Esophagus muscularis mucosa (tissue), 3 donors: ENCODE data around the gene RHBDL1.

Experiments
- CTCF ChIP-seq, 3 experiments: fragments of 200-600 bp in 2 of 3; fragments of 450-650 bp in 1 of 3; sonication (generic) in 2 of 3; IDR thresholded peaks; one replicate each; pipeline ENCODE4 v1.5.1; 2017 to 2019; ENCODE audit warnings: antibody characterized with exemption in 3 of 3, mild to moderate bottlenecking in 2 of 3, moderate library complexity in 1 of 3
- POLR2A ChIP-seq: fragments of 450-650 bp; IDR thresholded peaks from one replicate; pipeline ENCODE4 v1.6.1; 2017; ENCODE audit warnings: antibody characterized with exemption, moderate library complexity, mild to moderate bottlenecking, low read depth
- POLR2AphosphoS5 ChIP-seq, 2 donors: sonication (generic); formaldehyde crosslinking; IDR thresholded peaks; one replicate each; pipeline ENCODE4 v1.6.1; 2017; ENCODE audit warnings: antibody characterized with exemption in 2 of 2

GRCh38 chr16:644556-644955, 30.9 kb upstream of the RHBDL1 start:
- TF ChIP-seq CTCF (IDR thresholded peaks at IDR 0.05), result no peak
- no peak for TF ChIP-seq POLR2A
- TF ChIP-seq POLR2AphosphoS5 (IDR thresholded peaks at IDR 0.05), result no peak
